Measurements from ENCODE around the gene C1orf74.
"Not testable (repeated sequence)": the region's sequence is repeated elsewhere in the genome, so short reads cannot be mapped to it uniquely, and the experiment has no call there.

C1orf74 gene

GRCh38 chr1:209805875-209806760 lies 21.8 kb upstream of the C1orf74 start, which contains the start of gene IRF6:
TSS of gene IRF6 (minus strand) at chr1:209806142. CDS start at chr1:209801413, 4,729 bp downstream.
- DNase-seq: peak in 7 of 51 donors; percentile 4 to 37 (median 20)

DNA sequence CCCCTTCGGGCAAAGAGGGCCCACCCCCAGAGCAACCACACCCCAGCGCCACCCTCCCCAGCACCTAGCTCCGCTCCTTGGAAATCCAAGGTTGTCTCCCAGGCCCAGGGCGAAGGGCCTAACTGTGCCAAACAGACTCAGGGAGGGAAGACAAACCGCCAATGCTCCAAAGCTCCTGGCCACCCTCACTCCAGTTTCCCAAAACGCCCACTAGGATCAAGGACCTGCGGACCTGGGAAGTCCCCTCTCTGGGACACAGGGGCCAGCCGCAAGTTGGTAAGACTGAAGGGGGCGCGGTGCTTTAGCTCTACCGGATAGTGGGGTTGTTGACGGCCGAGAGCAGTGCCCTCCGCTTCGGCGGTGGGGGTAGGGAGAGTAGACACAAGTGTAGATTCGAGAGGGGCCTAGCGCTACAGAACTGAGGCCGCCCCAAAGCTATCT lies 21.0 kb upstream of the C1orf74 start:
- DNase-seq: no peak

- no peak for DNase-seq
These were observed 19.2 kb upstream of the C1orf74 start for GRCh38 chr1:209803568-209803967.

DNA sequence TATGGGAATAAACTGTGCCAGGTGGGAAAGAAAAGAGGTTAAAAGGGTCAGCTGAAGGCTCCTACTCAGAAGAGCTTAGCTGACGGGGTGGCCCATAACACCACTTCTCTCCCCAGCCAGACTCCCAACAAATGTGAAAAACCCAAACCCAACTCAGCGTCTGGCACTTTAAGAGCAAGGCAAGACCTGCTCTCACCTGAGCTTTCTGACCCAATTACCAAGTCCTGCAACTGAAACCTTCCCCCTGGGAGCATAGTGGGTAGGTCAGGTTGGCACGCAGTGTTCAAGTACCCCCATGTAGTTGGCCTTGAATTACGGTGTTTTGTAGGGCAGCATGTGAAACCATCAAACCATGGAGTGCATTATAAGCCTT lies 18.4 kb upstream of the C1orf74 start:
- DNase-seq: no peak

DNA sequence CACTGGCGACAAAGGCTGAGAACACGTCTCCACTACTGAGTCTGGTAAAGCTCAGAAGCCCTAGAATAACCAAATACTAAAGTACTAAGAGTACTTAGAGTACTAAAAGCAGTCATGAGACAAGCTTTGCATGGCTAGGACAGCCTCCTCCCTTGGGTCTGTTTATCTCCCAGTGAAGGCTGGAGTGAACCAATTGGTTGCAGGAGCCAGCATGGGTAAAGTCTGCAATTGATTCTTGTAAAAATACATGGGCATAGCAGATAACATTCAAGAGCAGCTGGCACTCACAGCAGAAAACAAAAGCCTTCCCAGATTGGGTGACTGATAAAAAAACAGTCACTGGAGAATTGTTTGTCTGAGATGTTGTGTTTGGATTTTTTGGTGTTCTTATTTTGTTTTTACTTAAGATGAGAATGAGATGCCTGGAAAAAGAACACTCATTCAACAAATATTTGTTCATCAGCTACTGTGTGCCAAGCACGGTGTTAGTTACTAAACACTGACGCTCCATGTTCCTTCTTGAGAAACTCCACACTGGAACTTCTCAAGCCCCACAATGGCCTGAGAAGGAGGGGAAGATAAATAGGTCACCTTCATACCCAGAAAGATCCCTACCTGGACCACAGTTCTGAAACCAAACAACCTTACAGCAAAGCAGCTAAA lies 17.9 kb upstream of the C1orf74 start:
- DNase-seq: no peak

DNA sequence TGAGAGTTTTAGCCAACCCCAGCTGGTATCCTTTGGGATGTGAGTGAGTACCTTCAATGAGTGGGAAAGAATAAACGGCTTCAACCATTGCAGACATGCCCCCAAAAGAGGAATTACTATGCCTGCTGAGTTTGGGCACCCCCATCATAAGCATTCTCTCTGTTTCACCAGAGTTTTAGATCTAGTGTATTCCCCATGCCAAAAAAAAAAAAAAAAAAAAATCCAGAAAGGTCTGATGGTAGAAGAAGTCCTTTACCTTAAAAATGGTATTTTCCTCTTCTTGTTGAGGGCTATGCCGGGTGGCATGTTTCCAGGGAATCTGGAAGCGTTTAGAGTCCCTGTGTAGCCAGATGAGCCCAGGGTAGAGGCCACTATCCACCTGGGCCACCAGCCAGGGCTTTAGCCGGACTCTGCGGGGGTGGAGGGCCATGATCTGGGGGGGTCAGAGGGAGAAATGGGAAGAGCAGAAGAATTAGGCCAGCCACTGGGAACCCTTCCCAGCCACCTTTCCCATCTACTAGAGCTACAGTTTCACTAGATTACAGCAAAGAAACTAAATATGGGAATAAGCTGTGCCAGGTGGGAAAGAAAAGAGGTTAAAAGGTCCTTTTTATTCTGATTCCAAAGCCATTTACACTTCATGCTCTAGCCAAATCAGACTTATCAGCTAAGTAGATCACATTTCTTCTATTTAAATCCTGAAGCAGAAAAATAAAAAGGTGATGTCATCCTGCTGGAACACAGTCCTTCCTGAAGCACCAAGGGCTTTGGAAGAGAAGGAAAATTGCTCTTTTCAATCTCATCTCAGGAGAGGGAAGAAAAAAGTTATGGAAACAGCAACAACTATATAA lies 16.9 kb upstream of the C1orf74 start:
- DNase-seq: no peak

DNA sequence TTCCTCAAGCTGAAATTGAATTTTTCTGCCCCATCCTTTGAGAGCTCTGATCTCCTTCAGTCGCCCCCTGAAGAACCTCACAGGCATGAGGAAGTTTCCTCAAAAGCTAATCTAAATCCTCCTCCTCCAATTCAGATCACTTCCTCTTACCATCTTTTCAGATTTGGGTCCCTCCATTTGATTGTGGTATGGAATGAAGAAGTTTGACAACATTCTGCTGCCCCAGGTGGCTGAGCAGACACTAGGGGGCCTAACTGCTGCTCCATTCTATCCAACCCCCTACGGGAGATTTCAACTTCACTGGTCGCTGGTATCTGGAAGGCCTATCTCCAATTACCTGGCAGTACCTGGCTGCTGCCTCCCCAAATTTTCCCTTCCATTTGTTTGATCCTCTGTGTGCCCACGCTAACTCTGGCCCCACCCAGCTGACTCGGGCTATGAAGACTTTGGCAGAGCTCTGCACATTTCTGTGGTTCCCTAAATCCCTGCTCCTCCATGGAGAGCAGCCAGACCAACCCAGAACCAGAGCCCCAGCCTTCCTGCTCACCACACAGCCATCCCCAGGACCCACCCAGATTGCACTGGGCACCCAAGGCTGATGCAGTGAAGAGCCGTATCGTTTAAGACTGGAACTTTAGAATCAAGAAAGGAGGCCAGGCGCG lies 13.8 kb upstream of the C1orf74 start:
- DNase-seq: no peak

GRCh38 chr1:209793711-209794110 lies 9.4 kb upstream of the C1orf74 start:
- DNase-seq: not testable (repeated sequence)

DNA sequence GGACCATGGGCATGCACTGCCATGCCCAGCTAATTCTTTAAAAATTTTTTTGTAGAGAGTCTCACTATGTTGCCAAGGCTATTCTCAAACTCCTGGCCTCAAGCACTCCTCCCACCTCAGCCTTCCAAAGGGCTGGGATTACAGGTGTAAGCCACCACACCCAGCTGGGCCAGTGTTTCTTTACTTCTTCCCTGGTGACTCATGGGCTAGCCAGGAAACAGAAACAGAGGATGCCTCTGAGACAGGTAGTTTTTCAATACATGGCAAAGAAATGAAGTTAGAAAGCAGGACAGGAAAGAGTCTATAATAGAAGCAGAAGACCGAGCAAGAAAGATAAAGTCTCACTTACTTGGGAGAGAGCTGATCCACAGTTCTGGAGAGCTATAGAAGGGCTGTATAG lies 7.6 kb upstream of the C1orf74 start:
- DNase-seq: no peak

DNA sequence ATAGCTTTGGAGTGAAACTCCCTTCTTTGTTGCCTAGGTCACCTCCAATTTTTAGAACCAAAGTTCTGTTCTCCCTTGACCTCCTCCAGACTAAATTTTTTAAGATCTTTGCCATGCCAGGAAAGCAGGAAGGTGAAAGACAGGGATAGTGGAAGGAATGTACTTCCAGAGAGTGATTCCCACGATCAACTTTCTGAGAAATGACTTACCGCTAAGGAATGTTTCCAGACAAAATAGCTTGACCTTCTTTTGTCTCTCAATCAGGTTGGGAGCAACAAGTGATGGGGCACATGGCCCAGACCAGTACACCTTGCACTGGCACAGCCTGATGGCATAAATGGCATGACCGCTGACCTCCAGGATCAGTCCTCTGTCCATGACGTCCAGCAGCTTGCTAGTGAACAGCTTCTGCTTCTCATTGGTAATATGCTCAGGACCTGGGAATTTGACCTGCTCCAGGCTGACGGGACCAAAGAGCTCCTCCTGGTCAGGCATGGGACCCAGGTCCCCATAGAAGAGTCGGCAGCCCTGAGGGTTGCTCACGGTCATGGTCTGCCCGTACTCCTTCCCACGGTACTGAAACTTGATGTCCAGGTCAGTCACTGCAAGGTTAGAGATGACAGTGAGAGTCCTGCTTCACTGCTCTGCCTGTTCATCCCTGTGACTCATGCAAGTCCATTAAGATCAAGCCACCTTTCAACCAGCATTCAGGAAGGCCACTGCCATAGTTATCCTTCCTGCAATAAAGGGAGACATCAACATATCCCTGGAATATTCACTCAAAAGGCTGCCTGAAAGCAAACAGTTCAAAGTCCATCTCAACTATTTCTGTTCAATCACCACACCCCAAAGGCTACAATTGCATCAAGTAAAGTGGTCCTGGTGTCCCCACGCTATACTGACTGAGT lies 6.2 kb upstream of the C1orf74 start:
- no peak for DNase-seq

DNA sequence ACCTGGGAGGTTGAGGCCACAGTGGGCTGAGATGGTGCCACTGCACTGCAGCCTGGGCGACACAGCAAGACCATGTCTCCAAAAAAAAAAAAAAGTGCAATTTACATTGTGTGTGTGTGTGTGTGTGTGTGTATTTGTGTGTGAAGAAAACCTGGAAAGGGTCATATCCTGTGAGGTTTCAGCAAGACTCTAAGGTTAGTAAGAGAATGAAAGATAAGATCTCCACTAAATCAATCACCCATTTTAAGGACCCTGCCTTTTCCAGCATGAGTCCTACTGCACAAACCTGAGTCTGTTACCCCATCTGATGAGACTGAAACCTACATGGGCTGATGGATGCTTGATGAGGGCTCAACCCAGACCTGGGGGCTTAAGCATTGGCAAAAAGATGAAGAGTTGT lies 4.9 kb upstream of the C1orf74 start:
- DNase-seq: no peak

DNA sequence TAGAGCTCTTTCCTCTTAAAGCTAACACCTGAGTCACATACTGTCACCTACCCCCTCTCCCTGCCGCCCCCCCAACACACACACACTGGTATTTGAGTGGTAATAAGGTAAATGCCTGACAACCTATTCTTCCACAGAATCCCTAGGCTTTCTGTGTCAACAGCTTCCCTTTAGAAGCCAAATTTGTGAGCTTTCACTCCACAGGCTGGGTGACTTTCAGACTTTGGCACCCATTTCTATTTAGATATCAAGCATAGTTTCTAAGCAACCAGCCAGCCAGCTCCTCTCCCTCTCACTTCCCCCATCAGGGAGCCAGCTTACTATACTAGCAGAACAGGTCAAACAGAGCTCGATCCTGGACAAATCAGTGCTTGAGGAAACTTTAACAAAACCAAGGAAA lies 3.2 kb upstream of the C1orf74 start:
- peak in 3 of 51 donors; percentile 2 to 22 (median 7) for DNase-seq

GRCh38 chr1:209786146-209786545 lies 1.8 kb upstream of the C1orf74 start:
- no peak for DNase-seq

DNA sequence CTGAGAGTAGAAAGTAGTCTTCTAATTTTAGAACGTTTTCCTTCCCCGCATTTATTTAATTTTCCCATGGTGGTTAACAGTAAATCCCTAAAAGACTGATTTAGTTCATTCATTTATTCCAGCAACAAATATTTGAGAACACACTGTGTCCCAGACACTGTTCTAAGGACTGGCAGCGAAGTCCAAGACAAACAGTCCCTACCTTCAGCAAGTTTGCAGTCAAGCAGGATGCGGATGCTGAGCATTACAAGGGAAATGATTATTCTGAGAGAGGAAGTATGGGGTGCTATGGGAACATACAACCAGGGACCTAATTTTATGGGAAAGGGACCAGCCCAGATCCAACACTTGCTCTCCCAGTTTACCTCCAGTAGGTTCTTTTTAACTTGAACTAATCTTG lies 1.2 kb upstream of the C1orf74 start:
- no peak for DNase-seq

DNA sequence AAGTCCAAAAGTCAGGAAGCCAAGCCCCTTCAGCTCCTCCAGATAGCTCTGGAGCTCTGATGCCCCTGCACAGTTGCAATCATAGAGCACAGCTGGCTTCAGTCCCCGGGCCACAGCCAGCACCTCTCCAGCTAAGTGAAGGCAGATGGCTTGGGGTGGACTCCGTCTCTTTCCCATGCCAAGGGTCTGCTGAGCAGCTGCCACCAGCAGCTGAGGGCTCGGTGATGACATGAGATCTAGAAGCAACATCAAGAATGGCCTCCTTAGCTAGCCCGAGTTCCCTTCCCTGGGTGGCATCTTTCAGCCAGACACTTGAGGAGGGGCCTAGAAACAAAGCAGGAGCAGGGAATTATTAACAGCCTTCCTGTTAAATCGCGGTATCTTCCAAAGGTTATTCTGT lies 973 bp downstream of the C1orf74 start:
- no peak for DNase-seq

GRCh38 chr1:209780268-209780667 lies 4.1 kb downstream of the C1orf74 start:
- DNase-seq: no peak

GRCh38 chr1:209778102-209778501 lies 6.3 kb downstream of the C1orf74 start:
- DNase-seq: no peak

GRCh38 chr1:209777587-209777986 lies 6.8 kb downstream of the C1orf74 start:
- no peak for DNase-seq

GRCh38 chr1:209775678-209776077 lies 8.7 kb downstream of the C1orf74 start:
- DNase-seq: no peak

DNA sequence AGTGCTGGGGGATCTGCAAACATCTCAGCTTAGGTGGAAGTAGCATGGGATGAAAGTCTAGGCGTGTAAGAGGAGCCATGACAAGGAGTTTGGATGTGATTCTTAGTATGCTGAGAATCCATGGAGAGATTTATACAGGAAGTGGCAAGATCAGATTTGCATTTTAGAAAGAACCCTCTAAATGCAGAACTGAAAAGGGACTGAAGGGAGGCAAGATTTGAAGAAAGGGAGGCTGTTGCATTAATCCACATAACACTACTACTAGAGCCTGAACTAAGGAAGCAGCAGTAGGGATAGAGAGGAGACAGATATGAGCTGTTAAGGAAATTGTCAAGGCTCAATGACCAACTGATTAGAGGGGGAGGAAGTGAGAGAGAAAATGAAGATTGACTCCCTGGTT lies 9.8 kb downstream of the C1orf74 start:
- DNase-seq: no peak
